PC-3 (cell line): Measurements from ENCODE around the gene VTI1A.

ENCODE experiments used
- CTCF ChIP-seq: fragments of 300-600 bp; sonication (generic); conservative IDR thresholded peaks from 2 replicates; pipeline ENCODE4 v1.5.1; 2017; ENCODE audit warnings: antibody characterized with exemption, low read depth, mild to moderate bottlenecking, low read length
- EZH2 ChIP-seq: fragments of 300-600 bp; sonication (generic); IDR thresholded peaks from one replicate; pipeline ENCODE4 v1.6.1; 2017; ENCODE audit warnings: antibody characterized with exemption, mild to moderate bottlenecking, low read length; ENCODE audit not compliant: unreplicated experiment

- TF ChIP-seq CTCF, result no peak
- TF ChIP-seq EZH2, result no peak
Observed at GRCh38 chr10:112790921-112791320, 343.9 kb downstream of the VTI1A start.
